ENCODE results near the gene SHC2. TPM values are rescaled to one million over a fixed set of nuclear protein-coding genes. Genes with fewer than 3 reads are reported as not detected.
A peak's percentile ranks its signal among the peaks of the same experiment; 100 is the strongest.
"Not testable (repeated sequence)": the region's sequence is repeated elsewhere in the genome, so short reads cannot be mapped to it uniquely, and the experiment has no call there.

Gene SHC2
- total RNA-seq, 1 donor from 2014 or later: 47.8 TPM

DNA sequence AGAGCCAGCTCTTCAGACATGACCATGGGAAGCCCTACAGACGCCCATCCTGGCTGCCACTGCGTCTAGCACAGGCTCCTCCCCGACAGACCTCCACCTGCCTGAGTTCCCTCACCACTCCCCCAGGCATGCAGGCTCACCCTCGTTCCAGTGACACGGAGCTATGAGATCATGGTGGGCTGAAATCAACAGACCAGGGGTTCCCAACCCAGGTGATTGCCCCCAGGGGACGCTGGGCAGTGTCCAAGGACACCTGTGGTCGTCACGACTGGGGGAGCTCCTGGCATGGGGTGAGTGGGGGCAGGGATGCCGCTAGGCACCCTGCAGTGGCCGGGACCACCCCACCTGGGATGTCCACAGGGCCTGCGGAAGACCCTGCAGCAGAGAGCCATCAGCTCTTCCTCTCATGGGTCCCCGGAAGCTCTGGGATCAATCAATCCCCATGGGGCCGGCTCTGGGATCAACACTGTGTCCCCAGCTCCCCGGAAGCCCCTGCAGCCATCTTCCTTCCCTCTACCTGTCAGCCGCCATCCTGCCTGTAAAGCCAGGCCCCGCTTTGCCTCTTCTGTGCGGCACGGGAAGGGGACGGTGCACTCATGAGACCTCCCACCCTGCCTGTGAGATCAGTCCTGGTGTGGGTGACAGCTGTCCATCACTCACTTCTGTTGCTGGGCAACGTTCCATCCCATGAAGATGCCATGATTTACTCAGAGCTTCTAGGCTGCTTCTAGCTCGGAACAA lies 22.7 kb upstream of the SHC2 start:
- H3K4me1 Mint-ChIP-seq (ENCODE audit: low read depth): peaks cover 22% of the 10 kb centered on the region
- no peaks in the 10 kb centered on the region for H3K27me3 Mint-ChIP-seq (ENCODE audit: low read depth)

DNA sequence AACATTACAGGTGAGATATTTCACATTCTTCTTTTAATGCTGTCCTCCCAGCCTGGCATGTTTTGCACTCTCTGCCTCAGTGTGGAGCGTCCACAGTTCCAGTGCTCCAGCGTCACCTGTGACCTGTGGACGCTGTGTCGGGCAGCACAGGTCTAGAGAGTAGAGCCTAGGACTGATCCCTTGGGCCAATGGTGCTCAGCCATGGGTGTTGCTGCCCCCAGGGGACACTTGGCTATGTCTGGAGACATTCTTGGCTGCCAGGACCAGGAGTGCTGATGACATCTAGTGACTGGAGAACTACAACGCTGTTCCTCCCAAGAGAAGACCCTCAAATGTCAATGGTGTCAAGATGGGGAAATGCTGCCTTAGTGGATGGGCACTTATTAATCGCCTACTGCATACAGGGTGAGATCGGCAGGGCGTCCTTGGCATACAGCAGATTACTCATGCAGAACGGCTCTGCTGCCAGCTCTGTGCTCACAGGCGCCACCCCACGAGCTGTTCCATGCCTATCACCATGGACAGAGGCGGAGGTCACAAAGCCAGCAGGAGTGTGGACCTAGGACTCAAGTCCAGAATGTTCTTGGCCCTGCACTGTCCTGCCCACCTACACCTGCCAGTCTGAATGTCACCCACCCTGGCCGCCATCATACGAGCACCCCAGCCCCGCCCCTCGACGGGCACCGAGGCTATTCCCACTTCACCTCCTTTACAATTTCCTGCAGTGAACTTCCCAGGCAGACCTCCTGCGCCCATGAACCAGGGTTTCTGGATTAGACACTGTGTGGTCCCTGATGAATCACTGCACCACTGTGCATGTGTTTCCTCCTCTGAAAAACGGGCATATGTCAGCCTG lies 21.6 kb upstream of the SHC2 start:
- H3K27ac Mint-ChIP-seq (ENCODE audit: unreplicated experiment): no peak overlapping the region
- H3K4me3 Mint-ChIP-seq (ENCODE audit: unreplicated experiment): no peak overlapping the region
- TF ChIP-seq, protein P1, sequence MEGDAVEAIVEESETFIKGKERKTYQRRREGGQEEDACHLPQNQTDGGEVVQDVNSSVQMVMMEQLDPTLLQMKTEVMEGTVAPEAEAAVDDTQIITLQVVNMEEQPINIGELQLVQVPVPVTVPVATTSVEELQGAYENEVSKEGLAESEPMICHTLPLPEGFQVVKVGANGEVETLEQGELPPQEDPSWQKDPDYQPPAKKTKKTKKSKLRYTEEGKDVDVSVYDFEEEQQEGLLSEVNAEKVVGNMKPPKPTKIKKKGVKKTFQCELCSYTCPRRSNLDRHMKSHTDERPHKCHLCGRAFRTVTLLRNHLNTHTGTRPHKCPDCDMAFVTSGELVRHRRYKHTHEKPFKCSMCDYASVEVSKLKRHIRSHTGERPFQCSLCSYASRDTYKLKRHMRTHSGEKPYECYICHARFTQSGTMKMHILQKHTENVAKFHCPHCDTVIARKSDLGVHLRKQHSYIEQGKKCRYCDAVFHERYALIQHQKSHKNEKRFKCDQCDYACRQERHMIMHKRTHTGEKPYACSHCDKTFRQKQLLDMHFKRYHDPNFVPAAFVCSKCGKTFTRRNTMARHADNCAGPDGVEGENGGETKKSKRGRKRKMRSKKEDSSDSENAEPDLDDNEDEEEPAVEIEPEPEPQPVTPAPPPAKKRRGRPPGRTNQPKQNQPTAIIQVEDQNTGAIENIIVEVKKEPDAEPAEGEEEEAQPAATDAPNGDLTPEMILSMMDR (IDR thresholded peaks at IDR 0.05): peak; percentile 17
- DNase-seq (ENCODE audit: low spot score): no peak
- no peaks in the 10 kb centered on the region for H3K27me3 Mint-ChIP-seq (ENCODE audit: low read depth)
- peaks cover 3% of the 10 kb centered on the region for H3K36me3 Mint-ChIP-seq (ENCODE audit: low read depth)
- peaks cover 8% of the 10 kb centered on the region for H3K9me3 Mint-ChIP-seq (ENCODE audit: low read depth)
- peaks cover 17% of the 10 kb centered on the region for H3K4me1 Mint-ChIP-seq (ENCODE audit: low read depth)

More for the DNA sequence above, 22.7 kb upstream of the SHC2 start:
- TF ChIP-seq, protein P1 (IDR thresholded peaks at IDR 0.05): no peak
- Mint-ChIP-seq H3K4me3 (ENCODE audit: unreplicated experiment) (no peak overlapping the region), H3K27ac (ENCODE audit: unreplicated experiment) (no peak overlapping the region), H3K9me3 (ENCODE audit: low read depth) (peaks cover 8% of the 10 kb centered on the region), H3K36me3 (ENCODE audit: low read depth) (peaks cover 3% of the 10 kb centered on the region)
- no peak for DNase-seq (ENCODE audit: low spot score)

DNA sequence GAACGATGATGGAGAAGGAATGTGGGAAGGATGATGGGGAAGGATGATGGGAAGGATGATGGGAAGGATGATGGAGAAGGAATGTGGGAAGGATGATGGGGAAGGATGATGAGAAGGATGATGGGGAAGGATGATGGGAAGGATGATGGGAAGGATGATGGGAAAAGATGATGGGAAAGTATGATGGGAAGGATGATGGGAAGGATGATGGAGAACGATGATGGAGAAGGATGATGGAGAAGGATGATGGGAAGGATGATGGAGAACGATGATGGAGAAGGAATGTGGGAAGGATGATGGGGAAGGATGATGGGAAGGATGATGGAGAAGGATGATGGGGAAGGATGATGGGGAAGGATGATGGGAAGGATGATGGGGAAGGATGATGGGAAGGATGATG lies 20.3 kb upstream of the SHC2 start:
- not testable (repeated sequence) for DNase-seq (ENCODE audit: low spot score); H3K36me3 Mint-ChIP-seq (ENCODE audit: low read depth); H3K27ac Mint-ChIP-seq (ENCODE audit: unreplicated experiment); H3K27me3 Mint-ChIP-seq (ENCODE audit: low read depth); H3K4me3 Mint-ChIP-seq (ENCODE audit: unreplicated experiment); H3K9me3 Mint-ChIP-seq (ENCODE audit: low read depth)
- peaks cover 15% of the 10 kb centered on the region for H3K4me1 Mint-ChIP-seq (ENCODE audit: low read depth)

DNA sequence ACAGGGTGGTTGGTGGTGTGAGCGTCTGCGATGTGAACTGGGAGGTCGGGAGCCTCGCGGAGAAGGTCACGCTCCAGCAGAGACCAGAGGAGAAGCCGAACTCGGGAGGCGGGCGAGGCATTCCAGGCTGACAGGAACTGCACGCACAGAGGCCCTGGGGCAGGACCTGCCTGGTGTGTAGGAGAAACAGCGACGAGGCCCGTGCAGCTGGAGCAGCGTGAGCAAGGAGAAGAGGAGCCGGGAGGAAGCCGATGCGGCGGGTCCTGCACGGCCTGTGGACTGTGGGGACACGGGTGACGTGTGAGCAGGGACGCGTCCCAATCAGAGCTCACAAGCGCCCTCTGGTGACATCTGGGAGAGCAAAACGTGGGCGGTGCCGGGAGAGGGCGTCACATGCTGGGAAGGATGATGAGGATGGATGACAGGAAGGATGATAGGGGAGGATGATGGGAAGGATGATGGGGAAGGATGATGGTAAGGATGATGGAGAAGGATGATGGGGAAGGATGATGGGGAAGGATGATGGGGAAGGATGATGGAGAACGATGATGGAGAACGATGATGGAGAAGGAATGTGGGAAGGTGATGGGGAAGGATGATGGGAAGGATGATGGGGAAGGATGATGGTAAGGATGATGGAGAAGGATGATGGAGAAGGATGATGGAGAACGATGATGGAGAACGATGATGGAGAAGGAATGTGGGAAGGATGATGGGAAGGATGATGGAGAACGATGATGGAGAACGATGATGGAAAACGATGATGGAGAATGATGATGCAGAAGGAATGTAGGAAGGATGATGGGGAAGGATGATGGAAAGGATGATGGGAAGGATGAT lies 19.4 kb upstream of the SHC2 start:
- no peak for DNase-seq (ENCODE audit: low spot score)
- H3K4me3 Mint-ChIP-seq (ENCODE audit: unreplicated experiment): peak overlapping the region; percentile 73
- TF ChIP-seq, protein P1 (IDR thresholded peaks at IDR 0.05): peak; percentile 86

DNA sequence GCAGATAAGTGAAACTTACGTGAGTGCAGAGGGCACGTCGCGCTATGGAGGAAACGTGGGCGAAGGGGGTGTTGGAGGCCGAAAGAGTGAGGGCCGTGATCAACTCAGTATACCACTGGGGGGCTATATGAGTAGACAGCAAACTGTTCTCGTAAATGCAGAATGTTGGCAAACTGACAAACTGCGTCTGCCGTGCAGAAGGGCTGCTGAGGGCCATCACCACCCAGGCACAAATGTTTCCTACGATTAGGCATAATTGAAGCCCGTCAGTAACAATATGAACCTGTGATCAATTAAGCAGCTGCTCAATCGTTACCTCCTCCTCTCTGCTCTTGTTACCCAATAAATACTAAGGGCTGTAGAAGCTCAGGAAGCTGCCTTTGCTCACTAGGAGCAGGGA lies 18.1 kb upstream of the SHC2 start:
- H3K36me3 Mint-ChIP-seq (ENCODE audit: low read depth): peaks cover 3% of the 10 kb centered on the region
- no peak for DNase-seq (ENCODE audit: low spot score)
- H3K27me3 Mint-ChIP-seq (ENCODE audit: low read depth): no peaks in the 10 kb centered on the region
- no peak overlapping the region for H3K4me3 Mint-ChIP-seq (ENCODE audit: unreplicated experiment)
- TF ChIP-seq, protein P1 (IDR thresholded peaks at IDR 0.05): no peak
- H3K9me3 Mint-ChIP-seq (ENCODE audit: low read depth): peaks cover 8% of the 10 kb centered on the region
- no peak overlapping the region for H3K27ac Mint-ChIP-seq (ENCODE audit: unreplicated experiment)
- H3K4me1 Mint-ChIP-seq (ENCODE audit: low read depth): peaks cover 6% of the 10 kb centered on the region

More for the DNA sequence above, 19.4 kb upstream of the SHC2 start:
- H3K27me3 Mint-ChIP-seq (ENCODE audit: low read depth): no peaks in the 10 kb centered on the region
- peak overlapping the region; percentile 94 for H3K27ac Mint-ChIP-seq (ENCODE audit: unreplicated experiment)
- peaks cover 3% of the 10 kb centered on the region for H3K36me3 Mint-ChIP-seq (ENCODE audit: low read depth)
- peaks cover 6% of the 10 kb centered on the region for H3K4me1 Mint-ChIP-seq (ENCODE audit: low read depth)
- H3K9me3 Mint-ChIP-seq (ENCODE audit: low read depth): peaks cover 8% of the 10 kb centered on the region
